SJSA1 (cell line): ENCODE results near the gene SIKE1. TPM values are rescaled to one million over a fixed set of nuclear protein-coding genes. Genes with fewer than 3 reads are reported as not detected.

ENCODE experiments used
- DNase-seq, 2 experiments: peaks; one replicate each; pipeline ENCODE4 v3.0.0-alpha.2; 2015 to 2020; ENCODE audit warnings: low spot score in 2 of 2, low read depth in 1 of 2
- H3K27ac ChIP-seq: fragments of 250-450 bp; sonication (Bioruptor Pico); 2 replicates; pipeline ENCODE4 v1.5.1; 2020; ENCODE audit warnings: mild to moderate bottlenecking, moderate library complexity
- H3K27me3 ChIP-seq: fragments of 250-450 bp; sonication (Bioruptor Pico); replicated peaks from 2 replicates; pipeline ENCODE4 v1.5.1; 2020; ENCODE audit warnings: mild to moderate bottlenecking, moderate library complexity
- H3K36me3 ChIP-seq: fragments of 250-450 bp; sonication (Bioruptor Pico); 2 replicates; pipeline ENCODE4 v1.5.1; 2020; ENCODE audit warnings: mild to moderate bottlenecking
- H3K4me1 ChIP-seq: fragments of 250-450 bp; sonication (Bioruptor Pico); replicated peaks from 2 replicates; pipeline ENCODE4 v1.6.1; 2021; ENCODE audit warnings: mild to moderate bottlenecking
- H3K4me3 ChIP-seq: fragments of 250-450 bp; sonication (Bioruptor Pico); 2 replicates; pipeline ENCODE4 v1.5.1; 2020; ENCODE audit warnings: mild to moderate bottlenecking
- H3K9me3 ChIP-seq: fragments of 250-450 bp; sonication (Bioruptor Pico); replicated peaks from 2 replicates; pipeline ENCODE4 v1.5.1; 2020; ENCODE audit warnings: mild to moderate bottlenecking
- total RNA-seq: library from RNA; depleted of rRNA; stranded (reverse); fragments of >200 nt; shearing (Covaris generic); gene quantifications from 2 replicates; pipeline ENCODE4 v1.2.3, GENCODE V29; 2014

The SIKE1 gene
- total RNA-seq, 1 experiment from 2014 or later: 88.9 TPM

GRCh38 chr1:114746450-114747121 lies 33.9 kb downstream of the SIKE1 start:
- no peak overlapping the region for H3K4me3 ChIP-seq
- peaks cover 90% of the 10 kb centered on the region for H3K36me3 ChIP-seq

GRCh38 chr1:114745291-114745690 lies 35.2 kb downstream of the SIKE1 start:
- no peaks in the 10 kb centered on the region for H3K9me3 ChIP-seq

More at GRCh38 chr1:114746450-114747121, 33.9 kb downstream of the SIKE1 start:
- H3K4me1 ChIP-seq: no peaks in the 10 kb centered on the region
- H3K9me3 ChIP-seq: no peaks in the 10 kb centered on the region
- no peaks in the 10 kb centered on the region for H3K27me3 ChIP-seq
- H3K27ac ChIP-seq: no peak overlapping the region
- no peak for DNase-seq

GRCh38 chr1:114741963-114742746 lies 38.3 kb downstream of the SIKE1 start:
- Histone ChIP-seq H3K27ac (no peak overlapping the region), H3K4me1 (no peaks in the 10 kb centered on the region), H3K27me3 (no peaks in the 10 kb centered on the region), H3K4me3 (no peak overlapping the region), H3K36me3 (peaks cover 82% of the 10 kb centered on the region), H3K9me3 (no peaks in the 10 kb centered on the region)
- no peak for DNase-seq

More at GRCh38 chr1:114745291-114745690, 35.2 kb downstream of the SIKE1 start:
- Histone ChIP-seq H3K27ac (no peak overlapping the region), H3K4me3 (no peak overlapping the region), H3K27me3 (no peaks in the 10 kb centered on the region), H3K4me1 (no peaks in the 10 kb centered on the region), H3K36me3 (peaks cover 91% of the 10 kb centered on the region)
- no peak for DNase-seq

- Histone ChIP-seq H3K27me3 (no peaks in the 10 kb centered on the region), H3K36me3 (peaks cover 82% of the 10 kb centered on the region), H3K9me3 (no peaks in the 10 kb centered on the region), H3K27ac (no peak overlapping the region), H3K4me1 (no peaks in the 10 kb centered on the region), H3K4me3 (no peak overlapping the region)
- no peak for DNase-seq
Measured at GRCh38 chr1:114740331-114740730, 40.2 kb downstream of the SIKE1 start.

GRCh38 chr1:114737314-114737849 lies 43.1 kb downstream of the SIKE1 start:
- peaks cover 84% of the 10 kb centered on the region for H3K36me3 ChIP-seq
- no peak overlapping the region for H3K27ac ChIP-seq
- no peaks in the 10 kb centered on the region for H3K4me1 ChIP-seq
- H3K4me3 ChIP-seq: no peak overlapping the region
- no peaks in the 10 kb centered on the region for H3K9me3 ChIP-seq
- H3K27me3 ChIP-seq: no peaks in the 10 kb centered on the region
- no peak for DNase-seq

GRCh38 chr1:114735479-114735878 lies 45.0 kb downstream of the SIKE1 start:
- H3K36me3 ChIP-seq: peaks cover 87% of the 10 kb centered on the region

GRCh38 chr1:114729782-114730181 lies 50.7 kb downstream of the SIKE1 start:
- H3K36me3 ChIP-seq: peaks cover 98% of the 10 kb centered on the region
- no peaks in the 10 kb centered on the region; the same call in 1 of the 2 replicates for H3K4me1 ChIP-seq
- H3K9me3 ChIP-seq: no peaks in the 10 kb centered on the region
- no peak overlapping the region for H3K27ac ChIP-seq
- DNase-seq: no peak
- H3K4me3 ChIP-seq: no peak overlapping the region
- no peaks in the 10 kb centered on the region for H3K27me3 ChIP-seq

More at GRCh38 chr1:114735479-114735878, 45.0 kb downstream of the SIKE1 start:
- Histone ChIP-seq H3K4me3 (no peak overlapping the region), H3K27ac (no peak overlapping the region), H3K27me3 (no peaks in the 10 kb centered on the region), H3K9me3 (no peaks in the 10 kb centered on the region), H3K4me1 (no peaks in the 10 kb centered on the region)
- DNase-seq: no peak

- H3K4me3 ChIP-seq: no peak overlapping the region
- no peaks in the 10 kb centered on the region for H3K9me3 ChIP-seq
- H3K27me3 ChIP-seq: no peaks in the 10 kb centered on the region
- DNase-seq: no peak
- no peaks in the 10 kb centered on the region; the same call in 1 of the 2 replicates for H3K4me1 ChIP-seq
- H3K36me3 ChIP-seq: peaks cover 99% of the 10 kb centered on the region
- no peak overlapping the region for H3K27ac ChIP-seq
Measured at GRCh38 chr1:114728553-114728952, 51.9 kb downstream of the SIKE1 start.

- no peaks in the 10 kb centered on the region for H3K27me3 ChIP-seq
- DNase-seq: no peak
Measured at GRCh38 chr1:114725230-114725629, 55.3 kb downstream of the SIKE1 start.

GRCh38 chr1:114723915-114724314 lies 56.6 kb downstream of the SIKE1 start:
- no peaks in the 10 kb centered on the region for H3K27me3 ChIP-seq
- no peaks in the 10 kb centered on the region; the same call in 1 of the 2 replicates for H3K4me1 ChIP-seq
- peaks cover 99% of the 10 kb centered on the region for H3K36me3 ChIP-seq
- DNase-seq: no peak
- H3K9me3 ChIP-seq: no peaks in the 10 kb centered on the region
- H3K4me3 ChIP-seq: no peak overlapping the region
- H3K27ac ChIP-seq: no peak overlapping the region

More at GRCh38 chr1:114725230-114725629, 55.3 kb downstream of the SIKE1 start:
- Histone ChIP-seq H3K4me1 (no peaks in the 10 kb centered on the region; the same call in 1 of the 2 replicates), H3K36me3 (peaks cover 99% of the 10 kb centered on the region), H3K27ac (no peak overlapping the region), H3K4me3 (no peak overlapping the region), H3K9me3 (no peaks in the 10 kb centered on the region)

- H3K4me1 ChIP-seq: no peaks in the 10 kb centered on the region; the same call in 1 of the 2 replicates
- no peak overlapping the region for H3K27ac ChIP-seq
- H3K9me3 ChIP-seq: no peaks in the 10 kb centered on the region
- peaks cover 99% of the 10 kb centered on the region for H3K36me3 ChIP-seq
- no peak overlapping the region for H3K4me3 ChIP-seq
- DNase-seq: no peak
- H3K27me3 ChIP-seq: no peaks in the 10 kb centered on the region
Measured at GRCh38 chr1:114723457-114723856, 57.0 kb downstream of the SIKE1 start.

- Histone ChIP-seq H3K4me3 (no peak overlapping the region), H3K27ac (no peak overlapping the region), H3K4me1 (no peaks in the 10 kb centered on the region; the same call in 1 of the 2 replicates), H3K9me3 (no peaks in the 10 kb centered on the region), H3K36me3 (peaks cover 99% of the 10 kb centered on the region), H3K27me3 (no peaks in the 10 kb centered on the region)
- no peak for DNase-seq
Measured at GRCh38 chr1:114720492-114720891, 60.0 kb downstream of the SIKE1 start.
